Suprapubic skin (tissue), 3 donors: ENCODE measurements around the gene UBN1.

Experiments
- POLR2AphosphoS5 ChIP-seq, 3 donors: sonication (generic); formaldehyde crosslinking; IDR thresholded peaks; one replicate each; pipeline ENCODE4 v1.6.1; 2017; ENCODE audit warnings: antibody characterized with exemption in 3 of 3
- TF ChIP-seq, protein P1 (sequence below), 2 donors: fragments of 200-600 bp in 1 of 2; fragments of 450-650 bp in 1 of 2; sonication (generic) in 1 of 2; IDR thresholded peaks; one replicate each; pipeline ENCODE4 v1.5.1; 2016 to 2019; ENCODE audit warnings: antibody characterized with exemption in 2 of 2, mild to moderate bottlenecking in 1 of 2, moderate library complexity in 1 of 2

DNA sequence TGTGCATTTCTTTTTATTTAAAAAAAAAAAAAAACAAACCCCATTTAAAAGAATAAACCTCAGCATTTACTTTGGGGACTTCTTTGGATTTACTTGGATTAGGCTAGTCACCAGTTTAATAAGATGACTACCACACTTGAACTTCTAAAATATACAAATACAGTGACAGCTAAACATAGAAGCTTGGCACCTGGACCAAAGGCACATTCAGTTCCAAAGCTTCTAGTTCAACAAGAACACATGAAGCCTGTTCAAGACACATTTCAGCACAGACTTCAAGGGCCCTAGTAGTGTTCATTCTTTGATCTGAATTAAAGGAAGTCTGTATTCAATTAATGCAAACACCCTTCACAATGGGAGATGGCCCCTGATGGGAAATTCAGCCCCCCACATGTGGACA lies 33.2 kb upstream of the UBN1 start:
- TF ChIP-seq, protein P1, sequence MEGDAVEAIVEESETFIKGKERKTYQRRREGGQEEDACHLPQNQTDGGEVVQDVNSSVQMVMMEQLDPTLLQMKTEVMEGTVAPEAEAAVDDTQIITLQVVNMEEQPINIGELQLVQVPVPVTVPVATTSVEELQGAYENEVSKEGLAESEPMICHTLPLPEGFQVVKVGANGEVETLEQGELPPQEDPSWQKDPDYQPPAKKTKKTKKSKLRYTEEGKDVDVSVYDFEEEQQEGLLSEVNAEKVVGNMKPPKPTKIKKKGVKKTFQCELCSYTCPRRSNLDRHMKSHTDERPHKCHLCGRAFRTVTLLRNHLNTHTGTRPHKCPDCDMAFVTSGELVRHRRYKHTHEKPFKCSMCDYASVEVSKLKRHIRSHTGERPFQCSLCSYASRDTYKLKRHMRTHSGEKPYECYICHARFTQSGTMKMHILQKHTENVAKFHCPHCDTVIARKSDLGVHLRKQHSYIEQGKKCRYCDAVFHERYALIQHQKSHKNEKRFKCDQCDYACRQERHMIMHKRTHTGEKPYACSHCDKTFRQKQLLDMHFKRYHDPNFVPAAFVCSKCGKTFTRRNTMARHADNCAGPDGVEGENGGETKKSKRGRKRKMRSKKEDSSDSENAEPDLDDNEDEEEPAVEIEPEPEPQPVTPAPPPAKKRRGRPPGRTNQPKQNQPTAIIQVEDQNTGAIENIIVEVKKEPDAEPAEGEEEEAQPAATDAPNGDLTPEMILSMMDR (IDR thresholded peaks at IDR 0.05): no peak
- no peak for TF ChIP-seq POLR2AphosphoS5 (IDR thresholded peaks at IDR 0.05)
